CD4-positive, alpha-beta T cell treated with Interleukin-15 for 4 hours (primary cell): ENCODE results near the gene DUOX1.

Experiments
- DNase-seq: peaks from one replicate; pipeline ENCODE4 v3.0.0-alpha.2; 2020; ENCODE audit warnings: low spot score

The DUOX1 gene

GRCh38 chr15:45106002-45106790 is 23.6 kb upstream of the DUOX1 start:
- DNase-seq, result no peak

GRCh38 chr15:45107941-45108630 is 21.7 kb upstream of the DUOX1 start:
- no peak for DNase-seq

- DNase-seq, result no peak
Observed at GRCh38 chr15:45110256-45110820, 19.5 kb upstream of the DUOX1 start.

- DNase-seq, result no peak
Observed at GRCh38 chr15:45111390-45112142, 18.2 kb upstream of the DUOX1 start.

- DNase-seq, result no peak
Observed at GRCh38 chr15:45112143-45112590, 17.6 kb upstream of the DUOX1 start.

- DNase-seq, result no peak
Observed at GRCh38 chr15:45112591-45113379, 17.0 kb upstream of the DUOX1 start.

GRCh38 chr15:45113380-45113990 is 16.3 kb upstream of the DUOX1 start:
- no peak for DNase-seq

GRCh38 chr15:45114076-45114750 is 15.6 kb upstream of the DUOX1 start, which contains the start of the genes DUOX2 and DUOXA2:
Gene DUOX2 (minus strand): TSS chr15:45114172. CDS start chr15:45113411, 761 bp downstream.
Gene DUOXA2 (plus strand): TSS chr15:45114326. CDS start chr15:45114606, 280 bp downstream.
- DNase-seq, result no peak

- no peak for DNase-seq
Observed at GRCh38 chr15:45114751-45115085, 15.1 kb upstream of the DUOX1 start.

GRCh38 chr15:45115312-45115820 is 14.4 kb upstream of the DUOX1 start:
- no peak for DNase-seq

GRCh38 chr15:45116006-45116481 is 13.8 kb upstream of the DUOX1 start:
- DNase-seq, result no peak

- DNase-seq, result no peak
Observed at GRCh38 chr15:45116482-45117307, 13.1 kb upstream of the DUOX1 start.

- no peak for DNase-seq
Observed at GRCh38 chr15:45117308-45118130, 12.3 kb upstream of the DUOX1 start.

GRCh38 chr15:45118131-45118588 is 11.6 kb upstream of the DUOX1 start:
- DNase-seq, result peak; percentile 83

- DNase-seq, result no peak
Observed at GRCh38 chr15:45118996-45119395, 10.8 kb upstream of the DUOX1 start.

- no peak for DNase-seq
Observed at GRCh38 chr15:45120081-45120972, 9.5 kb upstream of the DUOX1 start.

GRCh38 chr15:45121020-45121419 is 8.8 kb upstream of the DUOX1 start:
- no peak for DNase-seq
